ENCODE results near the gene VRK3. TPM values are rescaled to one million over a fixed set of nuclear protein-coding genes. Genes with fewer than 3 reads are reported as not detected.

The VRK3 gene
- total and polyA plus RNA-seq, 3 donors from 2014 or later, result 143 to 375 (median 237) TPM

DNA sequence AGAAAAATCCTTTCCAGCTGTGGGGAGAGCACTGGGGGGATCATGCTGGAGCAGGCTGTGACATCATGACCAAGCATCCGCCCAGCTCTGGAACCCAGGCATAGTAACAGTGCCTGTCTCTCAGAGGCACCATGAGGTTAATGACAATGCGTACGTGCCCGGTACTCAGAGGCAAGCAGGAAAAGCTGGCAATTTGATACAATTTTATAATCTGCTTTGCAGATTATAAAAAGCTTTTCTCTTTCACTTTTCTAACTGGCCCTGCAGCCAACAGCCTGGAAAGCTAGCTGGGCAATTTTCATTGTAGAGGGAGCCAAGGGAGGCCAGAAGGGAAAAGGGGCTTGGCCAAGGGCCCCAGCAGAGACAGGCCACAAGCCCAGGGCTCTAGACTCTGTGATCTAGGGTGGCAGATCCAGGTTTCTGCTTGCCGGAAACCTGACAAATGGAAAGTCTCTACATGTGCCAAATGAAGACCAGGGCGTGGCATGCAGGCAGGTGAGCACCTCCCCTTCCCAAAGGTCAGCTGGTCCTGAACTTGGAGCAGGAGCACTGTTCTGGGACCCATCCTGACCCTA is 22.7 kb downstream of the VRK3 start:
- intact Hi-C loops (cut with DNase I; ENCODE audit: low total_unique reads), result no loop called here
- WGBS, 2 donors, result 56 to 67% methylated on average over 6 of the region's 6 CpGs
- Histone ChIP-seq H3K27me3 (no peaks in the 10 kb centered on the region), H3K27ac (no peak overlapping the region), H3K4me1 (peaks cover 25% of the 10 kb centered on the region), H3K9me3 (no peaks in the 10 kb centered on the region), H3K36me3 (ENCODE audit: low read depth, missing control alignments) (no peaks in the 10 kb centered on the region), H3K4me3 (no peak overlapping the region)
- TF ChIP-seq POLR2A (IDR thresholded peaks at IDR 0.05), result no peak
- TF ChIP-seq, protein P1, sequence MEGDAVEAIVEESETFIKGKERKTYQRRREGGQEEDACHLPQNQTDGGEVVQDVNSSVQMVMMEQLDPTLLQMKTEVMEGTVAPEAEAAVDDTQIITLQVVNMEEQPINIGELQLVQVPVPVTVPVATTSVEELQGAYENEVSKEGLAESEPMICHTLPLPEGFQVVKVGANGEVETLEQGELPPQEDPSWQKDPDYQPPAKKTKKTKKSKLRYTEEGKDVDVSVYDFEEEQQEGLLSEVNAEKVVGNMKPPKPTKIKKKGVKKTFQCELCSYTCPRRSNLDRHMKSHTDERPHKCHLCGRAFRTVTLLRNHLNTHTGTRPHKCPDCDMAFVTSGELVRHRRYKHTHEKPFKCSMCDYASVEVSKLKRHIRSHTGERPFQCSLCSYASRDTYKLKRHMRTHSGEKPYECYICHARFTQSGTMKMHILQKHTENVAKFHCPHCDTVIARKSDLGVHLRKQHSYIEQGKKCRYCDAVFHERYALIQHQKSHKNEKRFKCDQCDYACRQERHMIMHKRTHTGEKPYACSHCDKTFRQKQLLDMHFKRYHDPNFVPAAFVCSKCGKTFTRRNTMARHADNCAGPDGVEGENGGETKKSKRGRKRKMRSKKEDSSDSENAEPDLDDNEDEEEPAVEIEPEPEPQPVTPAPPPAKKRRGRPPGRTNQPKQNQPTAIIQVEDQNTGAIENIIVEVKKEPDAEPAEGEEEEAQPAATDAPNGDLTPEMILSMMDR (IDR thresholded peaks at IDR 0.05), result no peak
- DNase-seq, result peak; percentile 45

DNA sequence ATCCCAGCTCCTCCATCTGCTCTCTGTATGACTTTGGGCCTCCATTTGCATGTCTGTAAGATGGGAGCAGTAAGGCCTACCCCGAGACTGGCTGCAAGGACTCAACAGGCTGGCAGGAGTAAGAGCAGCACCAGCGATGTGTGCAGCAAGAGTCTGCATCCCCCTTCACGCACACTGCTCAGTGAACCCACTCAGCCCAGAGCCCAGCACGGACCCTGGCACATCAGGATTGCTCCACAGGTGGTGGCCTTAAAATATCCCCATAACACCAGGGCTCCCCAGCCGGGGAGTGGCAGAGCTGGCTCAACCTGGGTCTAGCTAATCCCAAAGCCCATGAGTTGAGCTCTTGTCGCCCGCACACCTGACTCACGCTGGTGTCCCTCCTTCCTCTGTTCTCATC is 23.4 kb downstream of the VRK3 start:
- H3K27ac ChIP-seq, result no peak overlapping the region
- intact Hi-C loops (cut with DNase I; ENCODE audit: low total_unique reads), result no loop called here
- H3K4me1 ChIP-seq, result peaks cover 25% of the 10 kb centered on the region
- no peaks in the 10 kb centered on the region for H3K27me3 ChIP-seq
- H3K9me3 ChIP-seq, result no peaks in the 10 kb centered on the region
- DNase-seq, result no peak
- TF ChIP-seq, protein P1 (IDR thresholded peaks at IDR 0.05), result no peak
- TF ChIP-seq POLR2A (IDR thresholded peaks at IDR 0.05), result no peak
- H3K36me3 ChIP-seq (ENCODE audit: low read depth, missing control alignments), result no peaks in the 10 kb centered on the region
- 74 to 98% methylated on average over 7 to 8 of the region's 8 CpGs for WGBS, 2 donors
- no peak overlapping the region for H3K4me3 ChIP-seq

DNA sequence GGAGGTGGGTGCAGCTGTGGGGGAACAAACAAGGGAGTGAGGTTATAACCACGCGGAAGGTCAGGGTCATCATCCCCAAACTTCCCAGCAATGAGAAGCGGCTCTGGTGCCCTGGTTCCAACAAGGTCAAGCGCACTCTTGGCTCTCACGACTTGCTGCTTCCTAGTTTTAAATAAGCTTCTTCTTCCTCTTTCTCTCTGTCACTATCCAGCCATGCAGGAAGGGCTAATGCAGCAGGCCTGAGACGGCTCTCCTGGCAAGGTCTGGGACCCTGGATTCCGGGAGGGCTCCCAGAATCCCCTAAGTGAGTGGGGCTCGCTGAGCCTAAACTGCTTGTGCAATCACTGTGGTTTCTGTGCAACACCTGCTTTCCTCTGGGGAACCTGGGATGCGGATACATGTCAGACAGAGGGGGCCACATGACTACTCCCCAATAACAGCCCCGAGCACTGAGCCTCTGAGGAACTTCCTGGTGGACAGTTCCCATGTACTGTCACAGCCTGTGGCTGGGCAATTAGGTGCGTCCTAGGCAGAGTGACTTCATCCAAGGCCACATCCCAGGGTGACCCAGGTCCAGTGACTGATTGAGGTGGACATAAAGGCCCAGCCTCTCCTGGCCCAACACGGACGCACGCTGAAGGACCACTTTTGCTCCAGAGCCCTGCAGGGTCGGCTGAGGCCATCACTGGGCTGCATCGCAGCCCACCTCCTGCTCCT is 24.2 kb downstream of the VRK3 start:
- DNase-seq, result no peak
- Histone ChIP-seq H3K4me1 (peaks cover 25% of the 10 kb centered on the region), H3K9me3 (no peaks in the 10 kb centered on the region), H3K27ac (no peak overlapping the region), H3K27me3 (no peaks in the 10 kb centered on the region), H3K36me3 (ENCODE audit: low read depth, missing control alignments) (no peaks in the 10 kb centered on the region), H3K4me3 (no peak overlapping the region)
- intact Hi-C loops (cut with DNase I; ENCODE audit: low total_unique reads), result no loop called here
- WGBS, 2 donors, result 86 to 87% methylated on average over 13 to 16 of the region's 16 CpGs
- TF ChIP-seq, protein P1 (IDR thresholded peaks at IDR 0.05), result no peak
- TF ChIP-seq POLR2A (IDR thresholded peaks at IDR 0.05), result no peak

DNA sequence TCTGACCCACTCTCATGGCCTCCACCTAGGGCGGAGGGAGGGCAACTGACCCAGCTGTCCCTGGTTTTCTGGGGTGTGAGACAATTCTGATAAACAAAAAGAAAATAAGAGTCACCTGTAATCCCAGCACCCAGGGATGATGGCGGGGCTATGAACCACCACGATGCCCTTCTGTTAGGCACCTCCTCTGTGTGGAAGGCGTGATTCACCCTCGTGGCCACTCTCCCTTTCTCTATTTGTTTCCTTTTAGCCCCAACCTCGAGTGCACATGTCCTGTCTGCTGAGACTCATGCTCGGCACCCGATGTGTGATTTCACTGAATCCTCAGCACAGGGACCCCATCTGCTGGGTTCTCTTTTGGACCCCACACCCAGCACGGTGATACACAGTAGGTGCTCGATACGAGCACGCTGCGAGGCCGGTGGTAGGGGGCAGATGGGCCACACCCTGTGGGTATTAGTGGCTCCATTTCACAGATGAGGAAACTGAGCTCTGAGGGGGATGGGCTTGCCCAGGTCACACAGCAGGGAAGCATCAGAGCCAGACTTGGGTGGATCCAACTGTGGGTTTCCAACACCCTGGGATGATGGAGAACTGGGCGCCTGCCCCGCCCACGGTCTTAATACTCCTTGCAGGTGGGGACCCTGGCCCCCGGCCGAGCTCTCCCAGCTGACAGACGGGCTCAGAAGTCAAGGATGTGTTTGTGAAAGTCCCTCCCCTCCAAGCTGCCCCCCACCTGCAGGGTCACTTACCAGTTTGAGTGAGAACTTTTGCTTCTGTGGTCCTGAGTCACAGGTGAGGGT is 24.9 kb downstream of the VRK3 start:
- peaks cover 25% of the 10 kb centered on the region for H3K4me1 ChIP-seq
- H3K4me3 ChIP-seq, result no peak overlapping the region
- H3K9me3 ChIP-seq, result no peaks in the 10 kb centered on the region
- no peaks in the 10 kb centered on the region for H3K36me3 ChIP-seq (ENCODE audit: low read depth, missing control alignments)
- TF ChIP-seq POLR2A (IDR thresholded peaks at IDR 0.05), result no peak
- TF ChIP-seq, protein P1 (IDR thresholded peaks at IDR 0.05), result no peak
- intact Hi-C loops (cut with DNase I; ENCODE audit: low total_unique reads), result no loop called here
- WGBS, 2 donors, result 91 to 94% methylated on average over 20 of the region's 20 CpGs
- no peak overlapping the region for H3K27ac ChIP-seq
- no peak for DNase-seq
- H3K27me3 ChIP-seq, result no peaks in the 10 kb centered on the region

All from testis (tissue), 3 donors.